NCI-H2107 (cell line): ENCODE data around the gene SSBP3.

ENCODE experiments used
- DNase-seq: peaks from one replicate; lab custom pipeline; 2025; lab: John Stamatoyannopoulos, UW

Gene SSBP3

DNA sequence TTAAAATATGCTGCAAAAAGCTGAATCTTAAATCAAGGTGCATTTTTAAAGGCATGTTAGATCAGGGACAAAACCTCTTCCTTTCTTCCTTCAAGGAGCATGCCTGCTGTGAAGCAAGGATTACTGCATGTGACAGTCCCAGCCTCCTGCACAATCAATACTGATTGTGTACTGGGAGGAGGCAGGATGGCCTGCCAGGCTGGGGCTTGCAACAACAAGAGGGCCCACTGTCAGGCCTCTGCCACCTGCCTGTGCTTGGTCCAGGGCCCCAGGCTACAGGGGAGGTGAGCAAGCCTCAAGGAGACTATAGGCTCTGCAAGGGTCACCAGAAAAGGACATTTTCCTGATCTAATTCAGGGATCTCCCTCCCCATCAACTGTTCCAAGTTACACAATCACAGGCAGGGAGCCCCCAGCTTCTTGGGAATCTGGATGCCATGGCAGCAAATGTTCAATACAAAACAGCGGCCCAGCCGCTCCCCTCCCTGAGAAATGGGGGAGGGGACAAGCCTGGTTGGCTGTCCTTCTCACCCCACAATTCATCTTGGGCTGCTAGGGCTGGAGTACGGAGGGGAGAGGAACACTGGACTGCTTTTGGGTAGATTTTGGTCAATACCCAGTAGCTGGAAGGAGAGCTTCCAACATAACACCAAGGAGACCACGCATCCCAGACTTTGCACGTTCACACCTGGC lies 76.7 kb downstream of the SSBP3 start:
- DNase-seq, result no peak

DNA sequence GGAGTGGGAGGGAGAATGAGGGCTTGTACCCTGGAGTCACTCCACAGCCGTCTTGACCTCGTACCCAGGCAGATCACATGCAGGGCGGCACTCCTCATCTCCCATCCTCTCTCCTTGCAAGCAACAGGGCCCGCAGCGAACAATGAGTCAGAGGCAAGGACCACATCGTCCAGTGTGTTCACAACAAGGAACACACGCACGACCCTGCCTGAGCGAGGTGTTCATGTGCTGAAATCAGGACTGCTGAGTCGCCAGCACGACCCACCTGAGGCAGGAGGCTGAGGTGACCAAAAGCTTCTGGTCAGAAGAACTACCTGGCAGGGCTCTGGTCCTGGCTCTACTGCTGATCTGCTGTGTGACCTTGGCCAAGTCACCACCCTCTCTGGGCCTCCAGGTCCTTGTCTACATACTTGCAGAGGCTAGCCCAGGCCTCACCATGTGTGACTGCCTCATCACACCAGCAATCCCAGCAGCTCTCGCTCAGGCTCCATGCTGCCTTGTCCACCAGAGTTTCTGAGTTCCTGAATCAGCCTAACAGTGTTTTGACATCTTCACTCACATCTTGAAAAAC lies 78.0 kb downstream of the SSBP3 start:
- DNase-seq, result no peak

DNA sequence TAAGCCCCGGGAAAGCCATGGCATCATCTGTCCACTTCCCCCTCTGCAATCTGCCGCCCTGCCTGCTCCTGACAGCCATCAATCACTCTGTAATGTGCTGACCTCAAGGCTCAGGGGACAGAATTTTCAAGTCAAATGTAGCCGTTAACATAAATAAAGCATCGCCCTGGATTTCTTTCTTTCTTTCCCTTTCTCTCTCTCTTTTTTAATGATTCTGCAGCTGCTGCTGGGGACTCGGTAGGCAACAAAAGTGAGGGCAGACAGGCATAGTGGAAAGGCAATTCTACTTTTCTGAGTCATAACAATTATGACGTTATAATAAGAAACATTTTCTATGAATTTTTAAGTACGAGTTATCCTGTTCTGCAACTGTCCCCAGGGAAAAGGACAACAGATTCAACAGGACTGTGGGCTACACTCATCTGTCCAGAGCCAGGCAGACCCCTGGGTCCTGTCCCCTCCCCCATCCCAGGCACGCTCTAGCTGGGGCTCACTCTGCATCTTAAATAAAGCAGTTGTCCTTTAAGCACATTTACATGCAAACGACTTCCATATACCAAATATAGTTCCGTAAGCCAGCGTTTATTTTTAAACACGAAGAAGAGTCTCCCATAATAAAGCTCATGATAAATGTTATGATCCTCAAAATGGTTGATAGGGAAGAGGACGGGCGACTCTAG lies 78.7 kb downstream of the SSBP3 start:
- no peak for DNase-seq

DNA sequence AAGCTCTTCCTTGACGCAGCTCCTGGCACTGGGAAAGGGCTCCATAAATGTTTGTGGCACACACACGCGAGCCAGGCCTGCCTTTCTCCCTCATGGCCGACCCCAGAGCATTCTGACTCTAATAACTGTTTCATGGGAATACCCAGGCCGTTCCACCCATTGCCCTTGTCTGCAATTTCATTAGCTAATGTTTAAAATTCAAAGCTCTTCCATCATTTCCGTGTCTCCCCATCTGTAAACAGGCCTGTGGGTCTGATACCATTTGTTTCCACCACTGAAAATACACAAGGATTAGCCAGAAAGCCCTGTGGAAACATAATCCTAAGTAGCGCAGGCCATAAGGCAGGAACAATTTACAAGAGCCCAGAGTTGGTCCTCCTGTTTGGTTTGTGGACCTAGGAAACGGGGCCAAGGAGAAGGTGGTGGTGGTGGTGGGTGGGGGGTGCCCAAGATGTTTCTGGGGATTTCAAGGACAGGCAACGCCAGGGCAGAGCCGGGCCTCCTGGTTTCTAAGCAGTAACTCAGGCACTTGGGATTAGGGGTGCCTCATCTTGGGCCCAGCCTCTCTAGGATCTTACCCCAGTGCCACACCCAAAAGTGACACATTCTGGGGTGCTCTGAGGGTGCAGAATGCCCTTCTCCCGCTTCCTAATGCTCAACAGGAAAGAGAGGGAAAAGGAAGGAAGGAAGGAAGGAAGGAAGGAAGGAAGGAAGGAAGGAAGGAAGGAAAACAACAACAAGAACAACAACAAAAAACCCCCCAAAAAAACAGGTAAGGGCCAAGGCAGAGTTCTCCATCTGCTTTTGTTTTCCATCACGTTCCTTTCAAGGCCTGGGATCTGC lies 79.4 kb downstream of the SSBP3 start:
- no peak for DNase-seq

DNA sequence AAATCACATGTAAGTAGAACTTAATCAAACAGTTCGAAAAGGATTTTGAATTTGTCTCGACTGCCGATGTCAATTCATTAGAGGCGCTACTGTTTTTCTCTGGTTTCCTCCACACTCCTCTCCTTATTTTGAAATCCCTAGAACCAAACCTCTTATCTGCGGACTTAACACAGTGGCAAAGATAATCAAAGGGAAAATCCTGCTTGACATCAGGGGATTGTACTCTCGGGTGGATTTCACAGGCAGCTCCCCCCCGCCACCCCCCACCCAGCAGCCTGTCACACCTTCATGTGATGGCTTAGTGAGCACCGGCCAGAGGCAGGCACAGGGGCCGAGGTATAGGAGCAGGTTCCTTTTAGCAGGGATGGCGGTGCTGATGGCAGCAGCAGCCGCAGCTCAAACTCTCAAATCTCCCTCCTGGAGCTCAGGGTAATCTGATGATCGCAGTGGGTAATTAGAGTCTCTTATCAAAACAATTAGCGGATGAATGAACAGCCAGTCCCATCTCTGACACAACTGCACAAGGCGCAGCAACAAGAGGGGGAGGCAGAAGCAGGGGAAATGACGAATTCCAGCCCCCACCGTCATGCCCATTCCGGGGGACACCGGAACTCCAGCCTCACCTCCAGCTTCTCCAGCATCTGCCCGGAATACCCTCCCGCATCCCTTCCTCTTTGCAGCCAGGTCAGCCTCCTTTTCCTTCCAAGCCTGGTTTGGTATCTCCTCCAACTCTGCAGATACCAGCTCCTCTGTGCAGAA lies 80.3 kb downstream of the SSBP3 start:
- no peak for DNase-seq

DNA sequence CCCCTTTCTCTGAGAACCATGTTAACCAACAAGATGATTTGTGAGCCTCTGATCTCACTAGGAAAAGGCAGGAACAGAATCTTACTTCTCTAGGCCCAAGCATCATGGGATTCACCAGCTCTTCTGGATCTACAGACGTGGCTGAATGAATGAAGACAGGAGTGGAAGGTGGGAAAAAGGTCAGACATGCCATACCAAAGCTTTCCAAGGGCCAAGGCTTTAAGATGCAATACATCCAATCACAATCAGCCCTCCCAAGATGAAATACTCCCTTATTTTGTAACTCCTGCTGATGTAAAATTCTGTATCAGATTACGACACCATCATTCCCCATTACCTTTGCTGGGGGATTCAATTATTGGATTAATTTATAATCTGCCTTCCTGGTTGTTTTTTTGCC lies 80.9 kb downstream of the SSBP3 start:
- no peak for DNase-seq

DNA sequence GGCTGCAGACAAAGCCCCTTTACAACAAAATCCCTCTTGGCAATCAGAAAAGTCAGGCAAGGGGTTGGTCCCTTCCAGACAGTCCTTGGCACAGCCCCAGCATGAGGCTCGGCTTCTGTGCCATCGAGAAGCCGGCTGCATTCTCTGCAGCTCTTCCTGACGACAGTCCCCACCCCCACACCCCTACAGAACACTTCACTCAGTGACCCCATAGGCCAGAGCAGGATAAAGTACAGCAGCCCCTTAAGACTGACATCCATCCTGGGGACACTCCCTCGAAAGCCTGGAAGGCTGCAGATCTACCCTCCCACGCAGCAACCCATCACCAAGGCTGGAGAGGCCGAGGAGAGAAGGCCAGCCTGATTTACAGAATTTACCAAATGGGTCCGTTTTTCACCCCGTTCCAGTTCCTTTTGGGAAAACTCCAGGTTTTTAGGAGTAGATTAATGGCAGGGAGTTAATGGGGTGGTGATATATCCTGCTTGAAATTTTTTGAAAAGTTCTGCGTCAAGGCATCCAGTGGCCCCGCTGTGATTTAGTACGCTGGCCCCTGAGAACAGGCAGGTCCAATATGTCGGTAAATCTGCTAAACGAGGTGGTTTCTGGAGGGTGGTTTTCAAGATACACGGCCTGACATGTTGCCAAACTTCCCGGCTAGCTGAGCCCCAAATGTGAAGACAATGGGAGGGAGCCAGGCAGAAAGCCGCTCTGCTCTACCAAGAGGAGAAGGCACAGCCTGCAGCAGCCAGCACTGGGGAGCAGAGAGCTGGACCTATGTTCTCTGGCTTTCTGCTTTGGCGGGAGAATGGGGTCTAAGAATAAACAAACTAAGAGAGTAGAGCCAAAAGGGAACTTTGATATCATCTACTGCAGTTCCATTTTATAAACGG lies 81.7 kb downstream of the SSBP3 start:
- DNase-seq, result no peak

DNA sequence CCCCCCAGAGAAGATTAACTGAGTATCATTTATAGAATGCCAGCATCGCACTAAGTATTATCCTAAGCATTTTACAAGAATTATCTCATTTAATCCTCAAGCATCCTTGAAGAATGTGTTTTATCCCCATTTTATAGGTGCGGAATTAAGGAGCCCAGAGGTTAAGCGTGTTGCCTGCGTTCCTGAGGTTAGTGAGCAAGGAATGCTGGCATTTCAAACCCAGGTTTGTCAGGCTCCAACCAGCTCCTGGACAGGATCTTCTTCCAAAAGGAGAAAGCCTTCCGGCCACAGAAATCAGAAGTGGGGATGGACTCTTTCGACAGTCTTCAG lies 82.3 kb downstream of the SSBP3 start:
- DNase-seq, result no peak

DNA sequence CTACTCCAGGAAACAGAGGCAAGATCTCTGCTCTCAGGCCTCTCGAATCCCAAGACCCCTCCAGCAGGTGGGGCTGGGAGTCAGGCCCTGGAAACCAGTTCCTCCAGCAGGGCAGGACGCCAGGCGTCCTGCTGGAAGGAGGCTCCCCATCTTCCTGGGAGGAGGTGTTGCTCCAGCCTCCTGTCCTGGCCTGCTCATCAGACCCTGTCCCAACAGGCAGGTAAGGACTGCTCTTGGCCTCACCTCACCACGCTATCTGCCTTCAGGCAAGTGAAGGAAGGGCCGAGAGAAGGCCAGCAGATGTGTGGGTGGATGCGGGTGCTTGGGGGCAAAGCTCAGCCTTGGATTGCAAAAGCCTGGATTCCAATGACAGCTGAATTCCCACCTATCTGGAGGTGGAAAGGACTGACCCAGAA lies 82.9 kb downstream of the SSBP3 start:
- DNase-seq, result no peak

DNA sequence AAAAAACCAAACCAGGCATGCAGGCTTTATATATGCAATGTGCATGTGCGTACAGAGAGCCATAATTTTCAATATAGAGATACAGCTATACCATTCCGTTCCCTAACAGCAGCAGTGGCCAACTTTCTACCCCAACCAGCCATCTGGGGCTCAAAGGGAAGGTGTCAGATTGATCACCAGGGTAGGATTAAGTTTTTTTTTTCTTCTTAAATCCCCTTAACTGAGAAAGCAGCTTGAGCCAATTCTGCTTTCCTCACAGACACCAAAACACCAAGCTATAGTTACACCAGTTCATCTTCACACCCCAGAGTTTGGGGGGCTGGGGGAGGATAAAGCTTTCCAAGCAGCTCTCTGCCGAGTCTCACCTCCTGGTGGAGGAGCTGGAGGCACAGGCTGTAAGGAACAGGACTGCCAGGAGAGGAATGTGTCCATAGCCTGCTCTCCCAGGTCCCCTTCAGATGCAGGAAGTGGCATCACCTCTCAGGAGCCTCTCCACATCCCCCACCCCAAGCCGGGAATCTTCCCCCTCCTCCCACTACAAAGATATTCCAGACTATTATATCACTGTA lies 87.9 kb downstream of the SSBP3 start:
- no peak for DNase-seq

DNA sequence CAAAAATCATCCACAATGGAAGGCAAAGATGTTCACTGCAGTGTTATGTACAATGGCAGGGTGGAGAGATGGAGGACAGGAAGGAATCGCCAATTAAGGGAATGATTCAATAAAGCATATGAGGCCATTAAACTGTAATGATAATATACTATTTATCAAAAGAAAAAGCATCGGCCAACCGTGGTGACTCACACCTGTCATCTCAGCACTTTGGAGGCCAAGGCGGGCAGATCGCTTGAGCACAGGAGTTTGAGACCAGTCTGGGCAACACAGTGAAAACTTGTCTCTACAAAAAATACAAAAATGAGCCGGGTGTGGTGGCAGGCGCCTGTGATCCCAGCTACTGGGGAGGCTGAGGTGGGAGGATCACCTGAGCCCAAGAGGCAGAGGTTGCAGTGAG lies 89.1 kb downstream of the SSBP3 start:
- DNase-seq, result no peak

DNA sequence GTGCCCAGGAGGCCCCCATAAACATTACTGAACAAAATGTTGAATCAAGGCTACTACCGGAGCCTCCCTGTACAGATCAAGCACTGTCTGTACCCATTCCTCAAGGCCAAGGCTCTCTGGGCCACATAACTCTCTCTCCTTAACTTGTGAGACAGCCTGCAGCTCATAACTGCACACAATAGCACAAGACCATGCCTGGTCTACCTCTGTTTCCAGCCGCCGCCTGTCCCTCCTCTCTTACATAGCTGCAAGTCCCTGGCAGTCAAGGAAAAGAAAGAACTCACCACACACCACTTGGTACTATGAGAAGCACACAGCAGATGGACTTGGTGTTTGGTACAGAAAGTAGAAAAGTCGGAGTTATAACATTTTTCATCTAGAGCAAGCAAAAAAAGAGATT lies 91.1 kb downstream of the SSBP3 start:
- no peak for DNase-seq

DNA sequence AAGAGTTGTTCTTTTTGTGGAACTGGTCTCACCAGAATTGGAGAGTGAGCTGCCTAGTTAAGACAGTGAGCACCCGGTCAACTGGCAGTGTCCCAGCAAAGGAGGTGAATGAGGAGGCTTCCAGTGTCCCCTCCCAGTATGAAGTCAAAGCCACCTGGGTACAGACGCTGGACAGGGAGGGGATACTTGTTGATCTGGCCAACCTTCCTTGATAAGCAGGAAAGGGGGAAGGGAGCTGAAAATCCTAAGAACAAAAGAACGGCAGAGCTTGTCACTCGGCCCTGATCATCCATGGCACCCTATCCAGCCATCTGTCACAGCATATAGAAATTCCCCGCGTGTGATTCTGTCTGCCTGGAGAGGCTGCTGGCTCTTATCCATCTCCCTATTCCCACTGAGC lies 91.5 kb downstream of the SSBP3 start:
- no peak for DNase-seq

DNA sequence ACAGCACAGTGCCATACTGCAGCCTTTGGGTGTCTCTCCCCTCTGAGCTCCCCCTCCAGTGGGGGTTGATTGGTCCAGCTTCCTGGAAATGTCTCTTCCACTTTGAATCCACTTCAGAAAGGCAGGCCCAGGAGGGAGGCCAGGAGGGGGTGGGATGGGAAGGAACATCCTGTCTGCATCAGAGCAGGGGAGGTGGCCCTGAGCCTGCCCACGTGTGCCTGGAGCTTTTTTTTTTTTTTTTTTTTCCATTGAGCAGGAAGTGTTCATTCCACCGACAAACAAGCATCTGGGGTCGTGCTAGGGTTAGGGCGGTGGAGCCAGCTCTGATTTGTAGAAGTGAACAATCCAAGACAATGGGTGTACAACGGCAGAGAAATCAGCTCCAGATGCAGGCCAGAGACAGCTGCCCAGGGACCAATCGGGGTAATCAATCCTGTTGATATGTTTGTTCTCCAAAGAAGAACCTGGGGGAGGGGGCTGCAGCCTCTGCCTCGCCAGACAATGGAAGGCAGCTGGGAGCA lies 93.3 kb downstream of the SSBP3 start:
- DNase-seq, result no peak

DNA sequence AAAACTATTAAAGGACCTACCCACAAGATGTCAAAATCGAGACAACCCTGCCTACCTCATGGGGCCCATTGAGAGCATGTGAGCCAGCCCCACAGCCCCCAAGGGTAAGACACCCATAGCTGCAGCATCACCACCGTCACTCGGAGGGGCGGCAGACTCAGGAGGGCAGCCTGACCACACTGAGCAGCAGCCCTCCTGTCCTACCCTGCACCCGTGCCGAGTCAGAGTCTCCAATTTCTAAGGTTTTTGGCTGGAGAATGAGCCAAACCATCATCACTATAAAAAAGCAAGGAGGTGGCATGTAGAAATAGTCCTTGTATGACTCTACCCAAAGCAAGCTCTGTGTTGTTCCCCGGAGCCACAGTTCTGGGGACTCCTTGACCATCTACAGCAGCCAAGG lies 94.7 kb downstream of the SSBP3 start:
- DNase-seq, result no peak

DNA sequence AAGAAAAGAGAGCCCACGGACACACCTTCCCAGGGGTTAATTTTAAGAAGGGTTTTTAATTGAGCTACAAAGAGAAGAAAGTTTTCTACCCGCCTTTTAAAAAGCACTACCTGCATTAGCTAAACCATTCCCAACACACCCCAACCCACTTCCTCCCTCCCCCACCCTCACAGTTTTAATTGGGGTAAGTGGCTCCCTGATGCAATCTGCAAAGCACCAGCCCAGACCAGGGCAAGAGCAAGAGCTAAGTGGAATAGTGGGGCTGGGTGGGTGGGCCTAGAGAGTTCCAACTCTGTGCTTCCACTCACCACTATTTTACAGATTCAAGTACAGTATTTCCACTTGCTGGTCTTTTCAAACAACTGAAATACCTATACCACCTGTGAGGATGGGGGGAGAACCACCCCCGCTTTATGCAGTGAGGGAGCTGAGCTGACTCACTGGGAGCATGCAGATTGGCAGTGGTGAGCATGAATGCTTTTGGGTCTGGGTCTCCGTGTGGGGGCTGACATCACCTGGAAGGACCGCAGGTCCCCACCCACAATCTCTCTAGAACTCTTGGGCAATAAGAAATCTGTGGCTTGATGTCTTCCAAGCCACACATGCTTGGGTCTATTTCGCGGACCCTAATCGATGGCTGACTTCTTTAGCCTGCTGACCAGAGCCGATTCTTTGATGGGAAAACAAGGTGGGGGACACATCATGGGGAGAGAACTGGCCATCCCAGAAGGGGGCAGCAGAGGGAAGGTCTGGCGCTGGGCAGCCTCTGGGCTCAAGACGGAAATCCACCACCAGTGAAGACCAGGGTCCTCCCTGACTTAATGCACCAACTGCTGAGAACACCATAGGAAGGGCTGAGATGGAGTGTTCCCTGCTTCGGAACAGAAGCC lies 95.5 kb downstream of the SSBP3 start:
- no peak for DNase-seq

DNA sequence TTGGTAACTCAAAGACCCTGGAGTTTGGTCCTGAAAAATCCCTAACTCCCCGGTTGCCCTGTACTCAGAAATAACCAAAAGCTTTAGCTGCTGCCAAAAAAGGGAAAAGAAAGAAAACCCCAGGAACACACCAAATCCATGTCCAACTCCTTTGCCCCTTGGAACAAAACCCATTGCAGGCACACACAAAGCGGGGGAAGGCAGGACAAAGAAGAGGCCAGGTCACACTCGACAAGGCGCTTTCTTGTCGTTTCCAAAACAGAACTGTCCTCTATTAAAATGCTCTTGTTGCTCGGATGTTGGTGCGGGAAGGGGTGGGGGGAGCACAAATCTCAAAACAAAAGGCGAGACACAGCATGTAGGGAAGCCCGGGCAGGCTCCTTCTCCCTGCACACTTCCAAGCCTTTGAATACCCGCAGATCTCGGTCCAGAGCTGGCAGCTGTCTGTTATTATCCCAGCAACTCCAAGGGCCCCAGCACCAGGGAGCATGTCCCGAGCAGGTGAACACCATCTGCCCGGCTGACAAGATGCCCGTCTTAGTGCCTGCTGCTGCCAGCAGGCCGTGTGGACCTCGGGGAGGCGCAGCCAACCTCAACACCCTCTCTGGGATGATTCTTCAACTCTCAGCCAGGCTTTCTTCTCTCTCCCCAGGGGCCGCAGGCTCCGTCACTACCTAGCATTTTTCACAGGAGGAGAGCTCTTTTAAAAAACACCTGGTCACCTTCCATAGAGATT lies 96.4 kb downstream of the SSBP3 start:
- peak; percentile 84 for DNase-seq

DNA sequence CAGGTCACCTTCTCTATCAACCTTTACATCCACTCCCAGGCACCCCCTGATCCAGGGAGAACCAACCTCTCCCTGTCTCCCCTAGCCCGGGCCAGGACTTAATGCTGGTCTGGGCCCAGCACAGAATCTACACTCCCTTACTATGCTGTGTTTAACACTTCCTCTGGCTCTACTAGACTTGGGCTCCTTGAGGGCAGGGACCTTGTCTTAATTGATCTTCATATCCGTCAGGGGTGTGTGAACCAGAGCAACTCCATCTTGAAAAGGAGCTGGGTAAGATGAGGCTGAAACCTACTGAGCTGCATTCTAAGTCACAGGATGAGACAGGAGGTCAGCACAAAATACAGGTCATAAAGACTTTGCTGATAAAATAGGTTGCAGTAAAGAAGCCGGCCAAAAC lies 98.9 kb downstream of the SSBP3 start:
- no peak for DNase-seq
